ENCODE measurements around the gene CCDC146. TPM values are rescaled to one million over a fixed set of nuclear protein-coding genes. Genes with fewer than 3 reads are reported as not detected.

The CCDC146 gene
- total and polyA plus RNA-seq, 2 of the 8 experiments (the other 6 are each of a cell fraction or from before 2014, with no cell fraction given), result 0.88 to 2.4 TPM

DNA sequence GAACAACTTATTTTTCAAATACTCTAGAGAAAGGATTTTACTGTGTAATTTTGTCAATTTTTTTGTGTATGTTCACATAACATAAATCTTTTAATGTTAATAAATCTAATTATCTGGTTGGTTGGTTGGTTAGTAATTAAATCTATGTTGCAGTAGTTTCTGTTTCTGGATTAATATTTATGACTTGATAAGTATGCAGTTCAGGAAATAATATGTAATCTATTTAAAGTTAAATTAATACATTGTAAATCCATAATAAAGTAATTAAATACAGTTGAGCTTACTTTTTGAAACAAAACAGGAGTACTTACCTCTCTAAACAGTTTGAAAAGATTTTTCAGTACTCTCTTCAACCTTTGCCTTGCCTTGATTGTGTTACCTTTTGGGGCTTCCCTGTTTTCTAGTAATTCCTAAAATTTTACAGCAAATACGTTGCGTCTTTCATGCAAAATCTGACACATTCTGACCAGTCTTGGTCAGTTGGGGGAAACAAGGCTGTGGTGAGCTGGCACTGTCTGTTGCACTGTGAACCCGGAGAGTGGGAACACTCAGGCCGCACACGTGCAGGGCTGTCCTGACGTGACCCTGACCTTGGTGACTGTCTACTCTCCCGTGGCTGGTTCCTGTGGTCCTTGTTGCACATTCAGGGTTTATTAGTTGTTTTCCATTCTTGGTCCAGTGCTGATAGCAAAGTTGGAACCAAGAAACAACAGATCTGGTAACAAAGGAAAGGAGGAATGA is 122.8 kb downstream of the CCDC146 start:
- Histone ChIP-seq H3K79me2 (ENCODE audit: control insufficient read depth in 1 of 2, insufficient read depth in 2 of 2, low read length in 2 of 2) (no peaks in the 10 kb centered on the region), H3K4me1 (replicated peaks in 1 of 4; ENCODE audit: control insufficient read depth in 3 of 4, insufficient read depth in 4 of 4, low read length in 3 of 4) (peaks cover 0 to 12% (median 3%) of the 10 kb centered on the region in 4 experiments; a peak in 4 of 7 replicates), H3K4ac (replicated peaks; ENCODE audit: insufficient read length, low read depth, low read length) (no peak overlapping the region), H3K9ac (replicated peaks in 1 of 4; ENCODE audit: extremely low read depth in 1 of 4, low read depth in 3 of 4, low read length in 3 of 4) (no peak overlapping the region), H3K9me3 (ENCODE audit: insufficient read depth in 2 of 2, low read depth in 1 of 2, low read length in 1 of 2) (no peaks in the 10 kb centered on the region), H3K27me3 (replicated peaks in 1 of 4; ENCODE audit: control insufficient read depth in 3 of 4, extremely low read depth in 1 of 4, insufficient read depth in 3 of 4, low read length in 3 of 4) (no peaks in the 10 kb centered on the region), H2AK5ac (ENCODE audit: low read depth, low read length) (no peak overlapping the region), H2AFZ (ENCODE audit: low read length) (0 out of 2 replicates have a peak overlapping the region, but pooled peaks have one; percentile 22), H3K18ac (ENCODE audit: extremely low read depth, low read length) (no peak overlapping the region), H2BK12ac (ENCODE audit: low read depth, low read length) (no peak overlapping the region), H4K20me1 (replicated peaks in 1 of 2; ENCODE audit: control insufficient read depth in 1 of 2, insufficient read depth in 2 of 2, low read length in 2 of 2) (no peaks in the 10 kb centered on the region), H2BK120ac (replicated peaks; ENCODE audit: low read depth, low read length) (no peak overlapping the region), H3K14ac (ENCODE audit: insufficient read length) (no peak overlapping the region), H3K4me3 (ENCODE audit: extremely low read depth in 1 of 4, insufficient read depth in 2 of 4, low read depth in 3 of 4, low read length in 4 of 4) (no peak overlapping the region), H4K8ac (ENCODE audit: extremely low read depth, insufficient read depth, low read length) (no peak overlapping the region), H3K79me1 (ENCODE audit: low read depth, low read length) (no peaks in the 10 kb centered on the region), H3K56ac (replicated peaks; ENCODE audit: insufficient read length, low read depth, low read length) (no peak overlapping the region), H2BK5ac (ENCODE audit: low read depth, low read length) (no peak overlapping the region), H4K5ac (ENCODE audit: insufficient read length, low read depth, low read length) (no peak overlapping the region), H3K4me2 (ENCODE audit: insufficient read depth in 1 of 2, low read depth in 2 of 2, low read length in 2 of 2) (no peak overlapping the region), H2BK20ac (ENCODE audit: low read length) (no peak overlapping the region), H3K23me2 (ENCODE audit: low read depth, low read length) (no peaks in the 10 kb centered on the region), H3K23ac (ENCODE audit: insufficient read length) (no peak overlapping the region), H3K27ac (ENCODE audit: low read depth, low read length) (no peak overlapping the region), H4K91ac (replicated peaks; ENCODE audit: insufficient read length, low read length) (no peak overlapping the region), H3K36me3 (ENCODE audit: control insufficient read depth in 2 of 4, insufficient read depth in 4 of 4, low read length in 3 of 4) (no peaks in the 10 kb centered on the region), H2BK15ac (ENCODE audit: low read length) (no peak overlapping the region)
- DNase-seq (ENCODE audit: low read depth in 1 of 2, low spot score in 2 of 2) (no peak), FAIRE-seq (no peak)
- CTCF ChIA-PET (ENCODE audit: partially characterized antibody), result interaction anchor here (0.9 to 3.5 kb wide), 6 partner anchors 10 to 90 kb away, joined by 3 to 23 read pairs (median 10); no protein-coding TSS in a partner anchor
- POLR2A ChIA-PET (ENCODE audit: partially characterized antibody), result no interaction called here
- 95% methylated on average over 7 of the region's 7 CpGs; no CpG with 5 or more reads in 1 of the 2 experiments for WGBS, 2 experiments (ENCODE audit: extremely low coverage in 1 of 2, insufficient coverage in 1 of 2, insufficient read length in 1 of 2, insufficient replicate concordance in 2 of 2, low coverage in 1 of 2, low lambda C conversion rate in 2 of 2, missing lambda C conversion rate in 1 of 2)
- TF ChIP-seq FOSL1 (IDR thresholded peaks at IDR 0.05; ENCODE audit: insufficient read depth, low read depth, low read length) (no peak), SUZ12 (IDR thresholded peaks at IDR 0.05; ENCODE audit: low read length) (no peak), BACH1 (IDR thresholded peaks at IDR 0.05; ENCODE audit: low read length) (no peak), KDM1A (IDR thresholded peaks at IDR 0.05; ENCODE audit: borderline replicate concordance, low read length) (no peak), YY1 (IDR thresholded peaks at IDR 0.05; ENCODE audit: low read depth, low read length) (no peak), RXRA (IDR thresholded peaks at IDR 0.05; ENCODE audit: insufficient read depth, low read depth, low read length) (no peak), TCF12 (IDR thresholded peaks at IDR 0.05; ENCODE audit: low read depth, low read length) (no peak), ASH2L (IDR thresholded peaks at IDR 0.05; ENCODE audit: low read length) (no peak)
- TF ChIP-seq, protein P1, sequence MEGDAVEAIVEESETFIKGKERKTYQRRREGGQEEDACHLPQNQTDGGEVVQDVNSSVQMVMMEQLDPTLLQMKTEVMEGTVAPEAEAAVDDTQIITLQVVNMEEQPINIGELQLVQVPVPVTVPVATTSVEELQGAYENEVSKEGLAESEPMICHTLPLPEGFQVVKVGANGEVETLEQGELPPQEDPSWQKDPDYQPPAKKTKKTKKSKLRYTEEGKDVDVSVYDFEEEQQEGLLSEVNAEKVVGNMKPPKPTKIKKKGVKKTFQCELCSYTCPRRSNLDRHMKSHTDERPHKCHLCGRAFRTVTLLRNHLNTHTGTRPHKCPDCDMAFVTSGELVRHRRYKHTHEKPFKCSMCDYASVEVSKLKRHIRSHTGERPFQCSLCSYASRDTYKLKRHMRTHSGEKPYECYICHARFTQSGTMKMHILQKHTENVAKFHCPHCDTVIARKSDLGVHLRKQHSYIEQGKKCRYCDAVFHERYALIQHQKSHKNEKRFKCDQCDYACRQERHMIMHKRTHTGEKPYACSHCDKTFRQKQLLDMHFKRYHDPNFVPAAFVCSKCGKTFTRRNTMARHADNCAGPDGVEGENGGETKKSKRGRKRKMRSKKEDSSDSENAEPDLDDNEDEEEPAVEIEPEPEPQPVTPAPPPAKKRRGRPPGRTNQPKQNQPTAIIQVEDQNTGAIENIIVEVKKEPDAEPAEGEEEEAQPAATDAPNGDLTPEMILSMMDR (IDR thresholded peaks at IDR 0.05; ENCODE audit: control extremely low read depth in 1 of 3, insufficient read depth in 1 of 3, low read depth in 1 of 3, low read length in 3 of 3), result no peak

All from H1 (cell line).